Spinal cord (tissue), 10 donors: ENCODE measurements around the gene IGSF21. TPM values are rescaled to one million over a fixed set of nuclear protein-coding genes. Genes with fewer than 3 reads are reported as not detected.

Source experiments
- DNase-seq, 6 donors: peaks; one replicate each; pipeline versions ENCODE4 v3.0.0 to v3.0.0-alpha.2; 2013 to 2015; ENCODE audit warnings: low spot score in 6 of 6, low read depth in 4 of 6
- H3K27ac ChIP-seq: one replicate; pipeline ENCODE4 v1.5.1; 2013; ENCODE audit warnings: low read depth, low read length, control low read depth
- H3K27me3 ChIP-seq: one replicate; pipeline ENCODE4 v1.6.1; 2013; ENCODE audit warnings: low read length; ENCODE audit not compliant: control insufficient read depth, insufficient read depth
- H3K36me3 ChIP-seq: one replicate; pipeline ENCODE4 v1.6.1; 2013; ENCODE audit warnings: low read length; ENCODE audit not compliant: control insufficient read depth, insufficient read depth
- H3K4me1 ChIP-seq: one replicate; pipeline ENCODE4 v1.6.1; 2013; ENCODE audit warnings: low read length; ENCODE audit not compliant: control insufficient read depth, insufficient read depth
- H3K4me3 ChIP-seq: one replicate; pipeline ENCODE4 v1.5.1; 2013; ENCODE audit warnings: low read depth, low read length, control low read depth
- H3K9me3 ChIP-seq: one replicate; pipeline ENCODE4 v1.6.1; 2013; ENCODE audit warnings: low read length; ENCODE audit not compliant: control insufficient read depth, insufficient read depth
- WGBS: methylation state at CpG from one replicate; pipeline ENCODE4 v1.1.5; 2013; ENCODE audit warnings: missing lambda C conversion rate; ENCODE audit not compliant: insufficient coverage; 5-methylcytosine and 5-hydroxymethylcytosine counted together
- polyA plus RNA-seq, 2 donors: library from polyadenylated mRNA; unstranded; fragments of 120-200 nt; gene quantifications; one replicate each; pipeline ENCODE4 v1.2.1, GENCODE V29; 2013; ENCODE audit not compliant: insufficient read length in 2 of 2
- total RNA-seq, 2 donors: library from RNA; depleted of rRNA in 1 of 2; stranded (reverse); fragments of 120-200 nt in 1 of 2; fragments of >200 nt in 1 of 2; gene quantifications; one replicate each; pipeline versions ENCODE4 v1.2.3 to v1.2.4, GENCODE V29; 2013 to 2014
- donor health status: healthy.

The IGSF21 gene
- total and polyA plus RNA-seq, 4 donors = 9.0 to 70.7 (median 40.7) TPM

DNA sequence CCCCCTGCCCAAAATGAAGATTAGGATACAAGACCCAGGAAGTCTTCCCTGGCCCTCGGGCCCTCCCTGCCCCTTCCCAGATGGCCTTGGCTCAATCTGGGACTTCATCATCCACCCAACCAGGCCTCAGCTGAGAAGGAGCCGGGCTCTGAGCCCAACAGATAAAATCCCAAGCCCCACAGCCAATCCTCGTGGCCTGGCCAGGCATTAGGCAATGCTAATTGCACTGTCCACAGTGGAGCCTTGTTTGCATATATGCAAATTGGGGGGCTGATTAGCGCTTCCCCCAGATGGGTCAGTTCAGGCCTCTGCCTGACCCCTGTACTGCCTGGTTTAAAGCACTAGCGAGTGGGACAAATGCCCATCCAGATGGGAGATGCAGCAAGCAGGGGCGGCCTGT is 34.9 kb downstream of the IGSF21 start:
- Histone ChIP-seq H3K4me1 (peaks cover 22% of the 10 kb centered on the region), H3K27me3 (no peaks in the 10 kb centered on the region), H3K27ac (no peak overlapping the region), H3K9me3 (no peaks in the 10 kb centered on the region), H3K4me3 (no peak overlapping the region), H3K36me3 (no peaks in the 10 kb centered on the region)
- peak in 1 of 6 donors; percentile 37 for DNase-seq
- 46% methylated on average over 5 of the region's 6 CpGs for WGBS

DNA sequence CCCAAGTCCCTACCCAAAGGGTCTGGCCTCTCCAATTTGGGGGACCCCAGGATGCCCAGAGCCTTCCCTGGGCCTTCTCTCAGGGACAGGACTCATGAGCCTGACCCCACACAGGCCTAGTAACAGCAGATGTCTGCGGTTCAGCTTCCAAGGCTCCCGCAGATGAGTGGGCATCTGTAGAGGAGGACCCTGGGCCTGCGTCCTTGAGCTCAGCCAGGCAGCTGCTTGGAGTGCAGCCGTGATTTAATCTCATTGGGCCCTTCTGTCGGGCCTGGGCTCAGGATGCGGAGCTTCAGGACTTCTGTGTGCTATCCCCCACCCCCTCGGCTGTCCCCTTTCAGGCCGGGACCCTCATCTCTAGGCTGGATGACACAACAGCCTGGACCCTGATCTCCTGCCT is 35.4 kb downstream of the IGSF21 start:
- WGBS = 72% methylated on average over 8 of the region's 8 CpGs
- Histone ChIP-seq H3K9me3 (no peaks in the 10 kb centered on the region), H3K27me3 (no peaks in the 10 kb centered on the region), H3K36me3 (no peaks in the 10 kb centered on the region), H3K4me3 (no peak overlapping the region), H3K27ac (no peak overlapping the region), H3K4me1 (peaks cover 22% of the 10 kb centered on the region)
- DNase-seq = no peak

DNA sequence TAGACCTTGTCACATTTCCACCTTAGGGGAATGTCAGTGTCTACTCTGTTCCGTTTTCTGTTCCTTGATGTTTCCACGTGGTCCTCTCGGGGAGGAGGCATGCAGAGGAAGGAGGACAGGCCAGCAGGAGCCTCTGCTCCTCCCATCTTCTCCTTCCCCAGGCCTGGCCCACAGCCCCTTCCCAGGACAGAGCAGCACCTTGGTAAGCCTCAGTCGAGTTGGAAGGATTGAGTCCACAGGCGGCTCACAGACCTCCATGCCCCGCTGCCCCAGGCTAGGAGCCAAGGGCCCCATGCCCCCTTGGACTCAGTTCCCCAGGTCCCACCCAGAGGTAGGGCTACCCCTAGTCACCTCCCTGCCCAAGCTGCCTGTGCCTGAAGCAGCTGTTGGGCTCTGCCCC is 36.5 kb downstream of the IGSF21 start:
- Histone ChIP-seq H3K27ac (no peak overlapping the region), H3K27me3 (no peaks in the 10 kb centered on the region), H3K36me3 (no peaks in the 10 kb centered on the region), H3K4me1 (peaks cover 26% of the 10 kb centered on the region), H3K9me3 (no peaks in the 10 kb centered on the region), H3K4me3 (no peak overlapping the region)
- 77% methylated on average over 4 of the region's 6 CpGs for WGBS
- DNase-seq = no peak

DNA sequence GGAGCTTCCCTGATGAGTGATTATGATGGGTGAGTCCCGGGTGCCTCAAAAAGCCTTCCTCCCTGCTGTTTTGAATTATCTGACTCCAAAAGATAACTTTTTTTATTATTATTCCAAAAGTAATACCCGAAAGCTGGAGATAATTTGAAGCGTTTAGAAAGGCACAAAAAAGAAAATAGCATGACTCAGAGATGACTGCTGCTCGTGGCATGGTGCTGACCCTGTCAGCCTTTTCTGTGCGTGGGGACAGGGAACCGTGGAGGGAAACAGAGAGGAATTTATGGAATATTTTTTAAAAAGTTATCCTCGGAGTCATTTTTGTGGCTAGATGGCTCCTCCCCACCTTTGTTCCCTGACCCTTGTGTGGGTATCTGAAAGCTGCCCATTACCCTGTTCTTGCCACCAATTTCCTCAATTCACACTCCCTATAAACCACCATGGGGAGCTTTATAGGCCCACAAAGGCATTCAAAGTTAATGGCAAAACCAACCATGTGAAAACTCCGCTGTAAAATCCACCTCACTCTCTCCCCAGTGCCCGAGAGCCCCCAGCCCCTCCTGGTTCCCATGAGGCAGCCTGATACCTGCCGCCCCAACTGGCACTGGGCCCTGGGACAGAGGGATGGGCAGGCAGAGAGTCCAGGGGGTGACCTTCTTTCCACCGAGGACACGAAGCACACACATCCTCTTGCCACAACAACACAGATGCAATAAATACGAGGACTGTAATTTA is 37.5 kb downstream of the IGSF21 start:
- H3K27me3 ChIP-seq = no peaks in the 10 kb centered on the region
- H3K27ac ChIP-seq = no peak overlapping the region
- DNase-seq = peak in 1 of 6 donors; percentile 61
- no peaks in the 10 kb centered on the region for H3K36me3 ChIP-seq
- H3K4me1 ChIP-seq = peaks cover 32% of the 10 kb centered on the region
- WGBS = 56% methylated on average over 4 of the region's 13 CpGs
- H3K4me3 ChIP-seq = no peak overlapping the region
- H3K9me3 ChIP-seq = no peaks in the 10 kb centered on the region

DNA sequence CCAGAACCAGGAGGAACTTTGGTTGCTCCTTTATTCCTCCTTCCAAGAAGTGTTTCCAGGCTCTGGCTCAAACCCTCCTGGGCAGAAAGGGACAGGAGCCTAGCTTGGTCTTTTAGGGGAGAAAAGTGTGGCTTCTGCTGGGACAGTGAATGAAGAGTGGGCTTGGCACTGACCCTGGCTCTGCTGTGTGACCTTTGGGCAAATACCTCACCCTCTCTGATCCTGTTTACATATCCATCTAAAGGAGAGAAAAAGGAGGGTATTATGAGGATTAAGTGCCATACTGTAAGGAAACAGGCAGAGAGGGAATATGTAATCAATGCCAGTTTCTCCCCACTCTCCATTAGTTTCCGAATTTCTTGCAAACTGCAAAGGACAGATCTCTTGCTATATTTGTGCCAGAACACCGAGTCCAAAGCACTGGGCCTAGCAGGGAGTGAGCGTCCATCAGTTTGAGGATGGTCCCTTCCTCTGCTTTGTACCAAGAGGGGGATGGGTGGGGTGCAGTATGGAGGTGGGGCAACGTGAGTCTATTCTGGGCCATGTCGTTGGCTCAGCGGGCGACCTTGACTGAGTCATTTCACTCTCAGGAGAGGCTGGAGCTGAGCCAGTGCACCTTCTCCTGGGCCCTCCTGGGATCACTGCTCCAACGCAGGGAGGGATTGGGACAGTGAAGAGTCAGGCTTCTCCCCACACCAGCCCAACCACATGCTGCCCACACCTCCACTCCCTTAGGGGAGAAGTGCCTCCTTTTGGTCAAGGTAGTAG is 38.4 kb downstream of the IGSF21 start:
- 77% methylated on average over 6 of the region's 8 CpGs for WGBS
- Histone ChIP-seq H3K27ac (no peak overlapping the region), H3K4me1 (peaks cover 32% of the 10 kb centered on the region), H3K27me3 (no peaks in the 10 kb centered on the region), H3K9me3 (no peaks in the 10 kb centered on the region), H3K4me3 (no peak overlapping the region), H3K36me3 (no peaks in the 10 kb centered on the region)
- no peak for DNase-seq

DNA sequence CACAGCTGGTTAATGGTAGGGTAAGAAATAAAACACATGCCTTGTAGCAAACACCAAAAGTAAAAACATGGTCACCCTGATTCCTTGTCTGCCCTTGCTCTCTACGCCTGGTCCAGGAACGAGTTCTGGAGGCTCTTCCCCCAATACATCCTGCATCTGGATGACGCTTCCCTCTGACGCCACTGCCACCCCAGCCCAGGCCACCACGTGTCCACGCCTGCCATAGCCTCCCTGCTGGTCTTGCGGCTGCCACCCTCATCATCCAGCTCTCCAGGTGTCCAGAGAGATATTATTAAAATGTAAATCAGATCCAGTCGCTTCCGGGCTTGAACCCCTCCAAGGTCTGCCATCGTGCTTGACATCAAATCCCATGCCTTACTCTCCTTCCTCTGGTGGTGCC is 39.3 kb downstream of the IGSF21 start:
- Histone ChIP-seq H3K4me1 (peaks cover 32% of the 10 kb centered on the region), H3K36me3 (no peaks in the 10 kb centered on the region), H3K4me3 (no peak overlapping the region), H3K9me3 (no peaks in the 10 kb centered on the region), H3K27ac (no peak overlapping the region), H3K27me3 (no peaks in the 10 kb centered on the region)
- WGBS = 79% methylated on average over 5 of the region's 10 CpGs
- no peak for DNase-seq

DNA sequence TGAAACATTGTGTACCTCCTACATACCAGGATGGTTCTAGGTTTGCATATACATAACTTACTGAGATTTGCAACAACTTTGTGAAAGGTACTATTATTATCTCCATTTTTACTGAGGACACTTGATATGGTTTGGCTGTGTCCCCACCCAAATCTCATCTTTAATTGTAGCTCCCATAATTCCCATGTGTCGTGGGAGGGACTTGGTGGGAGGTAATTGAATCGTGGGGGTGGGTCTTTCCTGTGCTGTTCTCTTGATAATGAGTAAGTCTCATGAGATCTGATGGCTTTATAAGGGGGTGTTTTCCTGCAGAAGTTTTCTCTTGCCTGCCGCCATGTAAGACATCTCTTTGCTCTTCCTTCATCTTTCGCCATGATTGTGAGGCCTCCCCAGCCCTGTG is 40.1 kb downstream of the IGSF21 start:
- no peaks in the 10 kb centered on the region for H3K27me3 ChIP-seq
- H3K27ac ChIP-seq = no peak overlapping the region
- H3K36me3 ChIP-seq = no peaks in the 10 kb centered on the region
- no peak for DNase-seq
- 90% methylated on average over 2 of the region's 4 CpGs for WGBS
- H3K9me3 ChIP-seq = no peaks in the 10 kb centered on the region
- no peak overlapping the region for H3K4me3 ChIP-seq
- H3K4me1 ChIP-seq = peaks cover 26% of the 10 kb centered on the region

DNA sequence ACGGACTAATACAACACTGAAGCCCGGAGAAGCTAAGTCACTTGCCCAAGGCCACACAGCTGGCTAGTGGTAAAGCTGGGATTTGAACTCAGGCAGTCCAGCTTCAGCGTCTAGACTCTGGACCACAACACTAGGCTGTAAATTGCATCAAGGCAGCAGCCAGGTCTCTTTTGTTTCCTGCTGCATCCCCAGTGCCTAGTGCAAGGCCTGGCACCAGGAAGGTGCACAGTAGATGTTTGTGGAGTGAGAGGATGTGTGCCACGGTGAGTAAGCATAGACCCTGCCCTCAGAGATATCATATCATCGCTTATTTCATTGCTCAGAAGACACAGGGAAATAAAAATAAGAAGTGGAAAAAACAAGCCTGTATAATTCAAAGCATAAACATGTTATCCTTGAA is 40.9 kb downstream of the IGSF21 start:
- H3K27ac ChIP-seq = no peak overlapping the region
- no peak for DNase-seq
- 82% methylated on average over 3 of the region's 5 CpGs for WGBS
- no peaks in the 10 kb centered on the region for H3K36me3 ChIP-seq
- no peaks in the 10 kb centered on the region for H3K9me3 ChIP-seq
- no peaks in the 10 kb centered on the region for H3K27me3 ChIP-seq
- H3K4me1 ChIP-seq = peaks cover 27% of the 10 kb centered on the region
- no peak overlapping the region for H3K4me3 ChIP-seq

DNA sequence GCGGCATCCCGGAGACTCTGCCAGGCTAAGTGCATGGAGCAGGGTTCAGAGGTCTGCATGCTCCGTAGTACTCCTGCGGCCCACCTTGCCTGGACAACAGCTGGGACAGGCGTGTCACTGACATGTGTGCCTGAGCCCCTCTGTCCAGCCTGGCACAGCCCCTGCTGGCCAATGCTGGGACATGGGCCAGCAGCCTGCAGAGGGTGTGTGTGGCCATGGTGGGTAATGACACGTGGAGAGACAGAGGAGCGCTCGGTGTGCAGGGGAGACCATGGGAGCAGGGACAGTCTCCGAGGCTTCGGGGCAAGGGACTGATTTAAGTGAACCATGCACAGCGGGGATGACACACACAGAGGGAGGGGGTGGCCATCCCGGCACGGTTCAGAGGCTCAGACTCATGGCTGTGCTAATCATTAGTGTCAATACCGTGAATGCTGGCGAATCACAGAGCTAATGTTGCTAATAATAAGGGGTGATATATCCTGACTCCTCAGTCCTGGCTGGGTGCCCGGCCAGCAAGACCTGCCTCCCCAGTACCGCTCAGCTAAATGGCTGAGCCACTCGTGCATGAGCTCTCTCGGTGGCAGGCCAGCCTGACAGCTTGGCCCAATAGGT is 41.5 kb downstream of the IGSF21 start:
- Histone ChIP-seq H3K27me3 (no peaks in the 10 kb centered on the region), H3K9me3 (no peaks in the 10 kb centered on the region), H3K4me3 (no peak overlapping the region), H3K27ac (no peak overlapping the region), H3K36me3 (no peaks in the 10 kb centered on the region), H3K4me1 (peaks cover 28% of the 10 kb centered on the region)
- peak in 2 of 6 donors; percentile 35 to 88 for DNase-seq
- WGBS = 23% methylated on average over 19 of the region's 19 CpGs
